VCaP (cell line): Measurements from ENCODE around the gene MPPED1.

ENCODE experiments used
- H3K27ac ChIP-seq: fragments of 450-650 bp; 2 replicates; pipeline ENCODE4 v1.5.1; 2017
- TF ChIP-seq, protein P1 (sequence below): fragments of 450-650 bp; conservative IDR thresholded peaks from 2 replicates; pipeline ENCODE4 v1.5.1; 2017; ENCODE audit warnings: mild to moderate bottlenecking, moderate library complexity

Gene MPPED1

GRCh38 chr22:43467216-43467940, 55.6 kb downstream of the MPPED1 start:
- no peak overlapping the region for H3K27ac ChIP-seq
- TF ChIP-seq, protein P1, sequence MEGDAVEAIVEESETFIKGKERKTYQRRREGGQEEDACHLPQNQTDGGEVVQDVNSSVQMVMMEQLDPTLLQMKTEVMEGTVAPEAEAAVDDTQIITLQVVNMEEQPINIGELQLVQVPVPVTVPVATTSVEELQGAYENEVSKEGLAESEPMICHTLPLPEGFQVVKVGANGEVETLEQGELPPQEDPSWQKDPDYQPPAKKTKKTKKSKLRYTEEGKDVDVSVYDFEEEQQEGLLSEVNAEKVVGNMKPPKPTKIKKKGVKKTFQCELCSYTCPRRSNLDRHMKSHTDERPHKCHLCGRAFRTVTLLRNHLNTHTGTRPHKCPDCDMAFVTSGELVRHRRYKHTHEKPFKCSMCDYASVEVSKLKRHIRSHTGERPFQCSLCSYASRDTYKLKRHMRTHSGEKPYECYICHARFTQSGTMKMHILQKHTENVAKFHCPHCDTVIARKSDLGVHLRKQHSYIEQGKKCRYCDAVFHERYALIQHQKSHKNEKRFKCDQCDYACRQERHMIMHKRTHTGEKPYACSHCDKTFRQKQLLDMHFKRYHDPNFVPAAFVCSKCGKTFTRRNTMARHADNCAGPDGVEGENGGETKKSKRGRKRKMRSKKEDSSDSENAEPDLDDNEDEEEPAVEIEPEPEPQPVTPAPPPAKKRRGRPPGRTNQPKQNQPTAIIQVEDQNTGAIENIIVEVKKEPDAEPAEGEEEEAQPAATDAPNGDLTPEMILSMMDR: no peak

DNA sequence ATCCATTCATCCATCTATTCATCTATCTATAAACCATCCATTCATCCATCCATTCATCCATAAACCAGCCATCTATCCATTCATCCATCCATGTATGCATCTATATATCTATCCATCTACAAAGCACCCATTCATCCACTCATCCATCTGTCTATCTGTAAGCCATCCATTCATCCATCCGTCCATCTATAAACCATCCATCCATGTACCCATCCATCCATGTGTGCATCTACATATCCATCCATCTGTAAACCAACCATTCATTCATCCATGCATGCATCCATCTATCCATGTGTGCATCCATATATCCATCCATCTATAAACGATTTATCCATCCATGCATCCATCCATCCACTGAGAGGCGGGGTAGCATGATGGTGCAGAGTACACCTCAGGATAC, 58.4 kb downstream of the MPPED1 start:
- TF ChIP-seq, protein P1: no peak
- H3K27ac ChIP-seq: no peak overlapping the region

GRCh38 chr22:43470941-43471585, 59.2 kb downstream of the MPPED1 start:
- TF ChIP-seq, protein P1: no peak
- no peak overlapping the region for H3K27ac ChIP-seq

DNA sequence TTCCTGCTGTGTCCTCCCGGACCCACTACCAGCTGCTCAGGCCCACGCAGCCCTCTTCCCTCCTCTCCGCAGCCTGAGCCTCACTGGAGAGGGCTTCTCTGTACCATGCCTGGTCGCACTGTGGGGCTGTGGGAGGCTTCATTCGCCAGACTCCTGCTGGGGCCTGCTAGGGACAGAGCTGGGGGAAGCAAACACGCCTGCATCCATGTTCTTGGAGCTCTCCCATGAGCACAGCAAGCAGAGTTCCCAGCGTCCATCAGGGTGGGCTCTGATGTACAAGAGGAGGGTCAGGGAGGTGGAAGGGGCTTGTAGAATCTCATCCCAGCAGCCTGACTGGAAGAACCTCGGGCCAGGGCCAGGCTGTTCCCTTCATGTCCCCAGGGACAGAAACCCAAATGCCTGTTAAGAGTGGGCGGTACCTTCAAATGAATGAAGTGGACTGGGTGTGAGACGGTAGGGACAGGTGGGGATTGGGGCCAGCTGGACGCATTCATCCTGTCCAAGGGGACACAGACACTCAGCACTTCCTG, 59.9 kb downstream of the MPPED1 start:
- TF ChIP-seq, protein P1: no peak
- no peak overlapping the region for H3K27ac ChIP-seq

- H3K27ac ChIP-seq: no peak overlapping the region
- TF ChIP-seq, protein P1: no peak
Observed at GRCh38 chr22:43473031-43473430, 61.2 kb downstream of the MPPED1 start.

GRCh38 chr22:43473441-43473840, 61.6 kb downstream of the MPPED1 start:
- TF ChIP-seq, protein P1: no peak
- H3K27ac ChIP-seq: no peak overlapping the region

- no peak overlapping the region for H3K27ac ChIP-seq
- TF ChIP-seq, protein P1: no peak
Observed at GRCh38 chr22:43474161-43475101, 62.6 kb downstream of the MPPED1 start.
